Upper lobe of right lung (tissue), 1 donor: ENCODE results near the gene CADM1. TPM values are rescaled to one million over a fixed set of nuclear protein-coding genes. Genes with fewer than 3 reads are reported as not detected.

Source experiments
- ATAC-seq: fragments of 200-7000 bp; cut with Tn5 transposase; one replicate; pipeline ENCODE4 v1.9.1; 2020; ENCODE audit warnings: mild to moderate bottlenecking, moderate library complexity
- DNase-seq: peaks from one replicate; pipeline ENCODE4 v3.0.0-alpha.2; 2020
- H3K27ac ChIP-seq: fragments of 200-600 bp; one replicate; pipeline ENCODE4 v1.8.0; 2022
- H3K27me3 ChIP-seq: fragments of 200-600 bp; one replicate; pipeline ENCODE4 v1.8.0; 2022; ENCODE audit warnings: mild to moderate bottlenecking
- H3K36me3 ChIP-seq: fragments of 200-600 bp; one replicate; pipeline ENCODE4 v1.8.0; 2022
- H3K4me1 ChIP-seq: fragments of 200-600 bp; one replicate; pipeline ENCODE4 v1.8.0; 2022
- H3K4me3 ChIP-seq: fragments of 200-600 bp; one replicate; pipeline ENCODE4 v1.8.0; 2022; ENCODE audit warnings: mild to moderate bottlenecking
- H3K9me3 ChIP-seq: fragments of 200-600 bp; one replicate; pipeline ENCODE4 v1.8.0; 2022
- CTCF ChIP-seq: fragments of 200-600 bp; IDR thresholded peaks from one replicate; pipeline ENCODE4 v1.8.0; 2022; ENCODE audit warnings: antibody characterized with exemption
- intact Hi-C: fragments of 100-400 bp; cut with DNase I; formaldehyde crosslinking; loops from one replicate; pipeline ENCODE4 v1.11.0; 2022
- total RNA-seq: library from RNA; stranded (reverse); fragmentation: NEBNext Ultra II Directional; extraction: Animal tissue kit (Norgen Biotek cat#: 25700); gene quantifications from one replicate; pipeline ENCODE4 v1.2.1, GENCODE V29; 2021
- donor health status: DM: no; HTN: yes; CAD: no; lungs with severe emphysema.

CADM1 gene
- total RNA-seq, 1 donor from 2014 or later, result 222 TPM

- no peak overlapping the region for H3K4me3 ChIP-seq
- H3K4me1 ChIP-seq, result no peaks in the 10 kb centered on the region
- no peak for TF ChIP-seq CTCF
- no peak overlapping the region for H3K27ac ChIP-seq
- no peaks in the 10 kb centered on the region for H3K36me3 ChIP-seq
- DNase-seq (no peak), ATAC-seq (no peak)
- H3K9me3 ChIP-seq, result no peaks in the 10 kb centered on the region
- no peaks in the 10 kb centered on the region for H3K27me3 ChIP-seq
- intact Hi-C loops, result no loop called here
These were observed 219.4 kb downstream of the CADM1 start for GRCh38 chr11:115284773-115285172.

- no peak for DNase-seq
- intact Hi-C loops, result no loop called here
- Histone ChIP-seq H3K27me3 (no peaks in the 10 kb centered on the region), H3K9me3 (no peaks in the 10 kb centered on the region), H3K4me1 (no peaks in the 10 kb centered on the region), H3K4me3 (no peak overlapping the region), H3K36me3 (no peaks in the 10 kb centered on the region), H3K27ac (no peak overlapping the region)
- no peak for ATAC-seq
- TF ChIP-seq CTCF, result no peak
These were observed 221.3 kb downstream of the CADM1 start for GRCh38 chr11:115282923-115283322.

GRCh38 chr11:115280775-115281174, 223.4 kb downstream of the CADM1 start:
- no peak overlapping the region for H3K4me3 ChIP-seq
- ATAC-seq, result no peak
- no peak for TF ChIP-seq CTCF
- no peaks in the 10 kb centered on the region for H3K4me1 ChIP-seq
- H3K27me3 ChIP-seq, result no peaks in the 10 kb centered on the region
- intact Hi-C loops, result no loop called here
- H3K27ac ChIP-seq, result no peak overlapping the region
- no peak for DNase-seq
- no peaks in the 10 kb centered on the region for H3K36me3 ChIP-seq
- no peaks in the 10 kb centered on the region for H3K9me3 ChIP-seq

GRCh38 chr11:115279813-115280761, 224.1 kb downstream of the CADM1 start:
- H3K4me3 ChIP-seq, result no peak overlapping the region
- no peak overlapping the region for H3K27ac ChIP-seq
- no peaks in the 10 kb centered on the region for H3K4me1 ChIP-seq
- TF ChIP-seq CTCF, result no peak
- no peaks in the 10 kb centered on the region for H3K36me3 ChIP-seq
- DNase-seq (no peak), ATAC-seq (no peak)
- intact Hi-C loops, result no loop called here
- H3K27me3 ChIP-seq, result no peaks in the 10 kb centered on the region
- H3K9me3 ChIP-seq, result no peaks in the 10 kb centered on the region

GRCh38 chr11:115276799-115277198, 227.4 kb downstream of the CADM1 start:
- ATAC-seq, result no peak
- TF ChIP-seq CTCF, result no peak
- intact Hi-C loops, result no loop called here
- no peaks in the 10 kb centered on the region for H3K36me3 ChIP-seq
- no peaks in the 10 kb centered on the region for H3K9me3 ChIP-seq
- H3K4me3 ChIP-seq, result no peak overlapping the region
- no peak overlapping the region for H3K27ac ChIP-seq
- no peaks in the 10 kb centered on the region for H3K4me1 ChIP-seq
- no peak for DNase-seq
- H3K27me3 ChIP-seq, result no peaks in the 10 kb centered on the region
